Prostate gland (tissue), 2 donors: ENCODE measurements around the gene PCSK6.

Source experiments
- CTCF ChIP-seq, 4 experiments: fragments of 200-600 bp in 2 of 4; fragments of 450-650 bp in 2 of 4; sonication (generic) in 2 of 4; IDR thresholded peaks; 1 replicate in 3 of 4; 2 replicates in 1 of 4; pipeline ENCODE4 v1.5.1; 2016 to 2019; ENCODE audit warnings: antibody characterized with exemption in 4 of 4, mild to moderate bottlenecking in 2 of 4, moderate library complexity in 2 of 4
- POLR2A ChIP-seq: fragments of 450-650 bp; IDR thresholded peaks from one replicate; pipeline ENCODE4 v1.6.1; 2016; ENCODE audit warnings: antibody characterized with exemption, mild to moderate bottlenecking
- POLR2AphosphoS5 ChIP-seq: sonication (generic); formaldehyde crosslinking; IDR thresholded peaks from one replicate; pipeline ENCODE4 v1.6.1; 2017; ENCODE audit warnings: antibody characterized with exemption

- TF ChIP-seq CTCF (IDR thresholded peaks at IDR 0.05), result no peak
- TF ChIP-seq POLR2A, result no peak
- TF ChIP-seq POLR2AphosphoS5, result no peak
These were observed 26.2 kb downstream of the PCSK6 start for GRCh38 chr15:101463270-101463669.
